HG02610 (cell line): ENCODE results near the gene BRS3.

ENCODE experiments used
- ATAC-seq: cut with Tn5 transposase; IDR thresholded peaks from one replicate; pipeline ENCODE4 v1.9.1; 2021; ENCODE audit warnings: mild to moderate bottlenecking, moderate library complexity; ENCODE audit not compliant: unreplicated experiment

The BRS3 gene

DNA sequence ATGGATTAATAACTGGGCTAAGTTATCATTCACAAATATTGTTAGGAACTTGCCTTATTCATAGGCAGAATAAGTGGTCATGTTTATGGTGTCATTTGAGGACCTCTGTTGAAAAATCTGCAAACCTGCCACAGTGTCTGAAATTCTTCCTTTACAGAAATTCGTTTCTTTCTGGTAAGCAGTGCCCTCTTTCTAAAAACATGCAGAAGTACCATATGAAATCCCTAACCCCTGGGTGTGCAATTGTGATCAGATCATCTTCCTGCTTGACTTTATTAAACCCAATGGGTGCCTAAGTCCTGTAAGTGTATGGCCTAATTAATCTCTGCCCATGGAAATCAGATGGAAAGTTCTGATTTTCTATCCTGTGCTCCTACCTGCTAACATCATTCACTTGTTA is 5.3 kb downstream of the BRS3 start:
- no peak for ATAC-seq

GRCh38 chrX:136495043-136495442 is 7.3 kb downstream of the BRS3 start:
- no peak for ATAC-seq

DNA sequence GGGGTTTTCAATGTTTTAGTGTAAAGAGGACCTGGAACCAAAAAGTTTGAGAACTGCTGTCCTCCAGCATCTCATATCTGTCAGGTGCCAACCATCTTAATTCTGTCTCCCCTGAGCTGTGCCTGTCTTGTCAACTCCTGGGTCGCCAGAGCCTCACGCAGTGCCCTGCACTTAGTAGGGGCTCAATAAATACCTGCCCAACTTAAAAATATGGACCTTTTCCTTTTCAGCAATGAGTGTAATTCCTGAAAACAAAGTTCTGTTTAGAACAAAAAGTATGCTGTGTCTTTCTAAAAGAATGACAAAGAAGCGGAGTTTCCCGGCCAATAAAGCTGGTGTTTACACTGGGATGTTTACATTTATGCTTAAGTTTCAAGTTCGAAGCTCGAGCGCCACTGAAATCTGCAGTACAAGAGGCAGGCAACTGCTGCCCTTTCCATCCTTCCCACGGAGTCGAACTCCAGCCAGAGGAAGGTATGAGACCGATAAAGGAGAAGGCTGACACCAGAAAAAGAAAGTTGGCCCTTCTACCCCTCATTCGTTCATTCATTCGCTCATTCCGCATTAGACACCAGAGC is 8.5 kb downstream of the BRS3 start:
- ATAC-seq, result no peak

- peak; percentile 82 for ATAC-seq
Measured at GRCh38 chrX:136496764-136497555, 9.2 kb downstream of the BRS3 start.

- ATAC-seq, result no peak
Measured at GRCh38 chrX:136497556-136498052, 9.9 kb downstream of the BRS3 start, which contains the start of gene HTATSF1. Gene HTATSF1, plus strand, starts transcription at chrX:136497592. Its CDS starts 93 bp downstream, at chrX:136497685.

GRCh38 chrX:136519069-136519468 is 31.3 kb downstream of the BRS3 start:
- ATAC-seq, result no peak

- no peak for ATAC-seq
Measured at GRCh38 chrX:136523770-136524169, 36.0 kb downstream of the BRS3 start.

- ATAC-seq, result no peak
Measured at GRCh38 chrX:136525738-136526606, 38.2 kb downstream of the BRS3 start.

GRCh38 chrX:136528645-136529315 is 41.0 kb downstream of the BRS3 start:
- ATAC-seq, result no peak

DNA sequence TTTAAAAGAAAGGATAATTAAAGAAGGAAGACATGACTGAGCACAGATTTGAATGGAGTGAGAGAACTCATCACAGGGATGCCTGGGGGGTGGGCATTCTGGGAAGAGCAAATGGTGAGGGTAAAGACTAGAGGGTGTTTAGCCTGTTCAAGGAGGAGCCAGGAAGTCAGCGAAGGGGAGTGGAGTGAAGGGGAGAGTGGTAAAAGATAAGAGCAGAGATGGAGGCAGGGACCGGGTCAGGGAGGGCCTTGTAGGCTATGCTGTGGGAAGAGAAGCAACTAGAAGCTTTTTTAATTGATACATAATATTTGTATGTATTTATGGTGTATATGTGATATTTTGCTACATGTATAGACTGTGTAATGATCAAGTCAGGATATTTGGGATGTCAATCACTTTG is 42.0 kb downstream of the BRS3 start:
- ATAC-seq, result no peak

DNA sequence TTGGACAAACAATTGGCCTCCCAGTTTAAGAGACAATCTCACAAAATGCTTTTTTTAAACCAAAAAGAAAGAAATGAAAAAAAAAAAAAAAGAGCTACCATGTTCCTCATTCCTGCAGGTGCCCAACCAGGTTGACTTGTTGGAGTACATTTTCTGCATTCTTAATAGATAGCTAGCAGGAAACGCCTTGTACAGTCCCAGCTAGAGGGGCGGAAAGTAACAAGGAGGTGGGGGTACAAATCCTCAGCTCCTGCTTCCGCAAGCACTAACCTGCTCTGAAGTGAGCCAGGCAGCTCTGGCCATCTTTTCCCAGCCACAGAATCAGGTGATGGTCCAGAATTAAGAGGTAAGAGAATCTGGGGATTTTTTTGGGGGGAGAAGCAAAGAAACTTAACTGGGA is 44.2 kb downstream of the BRS3 start, which contains the start of gene VGLL1:
Gene VGLL1, plus strand, starts transcription at position 265 of the 400 bp plus-strand sequence. CDS start 3,806 bp downstream, outside the sequence.
- no peak for ATAC-seq

- ATAC-seq, result no peak
Measured at GRCh38 chrX:136534131-136534530, 46.4 kb downstream of the BRS3 start.

- no peak for ATAC-seq
Measured at GRCh38 chrX:136538811-136539210, 51.1 kb downstream of the BRS3 start.

DNA sequence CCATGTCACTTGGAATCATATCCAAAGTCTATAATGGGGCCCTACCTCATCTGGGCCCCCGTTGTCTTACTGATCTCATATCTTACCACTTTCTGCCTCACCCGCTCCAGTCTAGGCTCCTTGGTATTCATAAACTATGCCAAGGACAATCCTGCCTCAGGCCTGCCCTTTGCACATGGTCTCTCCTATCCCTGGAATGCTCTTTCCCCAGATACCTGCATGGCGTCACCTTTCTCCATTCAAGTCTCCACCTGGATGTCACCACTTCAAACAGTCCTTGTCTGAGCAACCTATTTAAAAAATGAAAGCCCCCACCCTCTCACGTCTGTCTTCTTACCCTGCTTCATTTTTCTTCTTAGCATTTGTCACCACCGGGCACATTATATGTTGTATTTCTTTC is 52.5 kb downstream of the BRS3 start:
- no peak for ATAC-seq

DNA sequence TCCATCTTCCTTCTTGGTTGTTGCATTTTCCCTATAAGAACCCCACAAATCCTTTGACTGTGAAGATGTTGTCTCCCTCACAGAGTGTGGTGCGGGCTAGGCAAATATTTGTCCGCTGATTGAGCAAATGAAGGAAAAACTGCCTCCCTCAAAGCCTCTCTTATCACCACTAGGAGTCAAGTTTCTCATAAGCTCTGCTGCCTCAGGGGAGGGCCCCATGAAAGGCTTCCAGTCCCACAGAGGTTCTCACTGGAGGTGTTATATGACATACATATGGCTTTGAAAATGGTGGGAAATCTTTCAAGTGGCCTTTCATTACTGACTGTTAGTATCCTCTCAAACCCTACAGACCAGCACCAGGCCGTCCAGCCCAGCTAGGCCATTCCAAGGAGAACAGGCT is 53.5 kb downstream of the BRS3 start:
- no peak for ATAC-seq

GRCh38 chrX:136542281-136542680 is 54.5 kb downstream of the BRS3 start:
- no peak for ATAC-seq
